OCI-LY7 (cell line): ENCODE data around the gene ST3GAL3. TPM values are rescaled to one million over a fixed set of nuclear protein-coding genes. Genes with fewer than 3 reads are reported as not detected.

Experiments used
- BruUV-seq: library from RNA; stranded (reverse); fragments of 400-500 nt; replicated peaks from 2 replicates; lab custom pipeline; 2021; lab: Mats Ljungman, UMichigan
- CTCF ChIA-PET: fragments of 300-600 bp; sonication (Branson Sonifier 250); formaldehyde crosslinking; loops from one replicate; lab custom pipeline; 2022; ENCODE audit warnings: antibody characterized with exemption; ENCODE audit not compliant: unreplicated experiment; lab: Charles Lee
- POLR2A ChIA-PET: fragments of 300-600 bp; sonication (Branson Sonifier 250); formaldehyde crosslinking; loops from one replicate; lab custom pipeline; 2022; ENCODE audit warnings: antibody characterized with exemption; lab: Charles Lee
- DNase-seq: peaks from one replicate; pipeline ENCODE4 v3.0.0-alpha.2; 2015; ENCODE audit warnings: low spot score
- H2AFZ ChIP-seq: fragments of 200-600 bp; sonication (generic), shearing (Covaris generic); 2 replicates; pipeline ENCODE4 v1.6.1; 2014; ENCODE audit warnings: mild to moderate bottlenecking, antibody characterized with exemption, low read length, moderate library complexity
- H3K27ac ChIP-seq: fragments of 200-600 bp; sonication (generic); 2 replicates; pipeline ENCODE4 v1.5.1; 2014; ENCODE audit warnings: mixed run types, low read depth, mild to moderate bottlenecking, moderate library complexity, low read length, inconsistent platforms; ENCODE audit not compliant: poor library complexity, severe bottlenecking
- H3K36me3 ChIP-seq: fragments of 200-600 bp; sonication (generic); 2 replicates; pipeline ENCODE4 v1.6.1; 2014; ENCODE audit warnings: mild to moderate bottlenecking, antibody characterized with exemption, low read length, moderate library complexity, mixed read lengths; ENCODE audit not compliant: insufficient read depth
- H3K4me1 ChIP-seq: fragments of 200-600 bp; sonication (generic); 2 replicates; pipeline ENCODE4 v1.5.1; 2014; ENCODE audit warnings: mild to moderate bottlenecking, low read length; ENCODE audit not compliant: insufficient read depth, poor library complexity, severe bottlenecking
- H3K4me2 ChIP-seq: fragments of 200-600 bp; sonication (generic); 2 replicates; pipeline ENCODE4 v1.6.1; 2014; ENCODE audit warnings: mild to moderate bottlenecking, low read length
- H3K4me3 ChIP-seq: fragments of 200-600 bp; sonication (generic); 2 replicates; pipeline ENCODE4 v1.5.1; 2014; ENCODE audit warnings: mild to moderate bottlenecking, low read depth, low read length; ENCODE audit not compliant: poor library complexity, severe bottlenecking
- H3K79me2 ChIP-seq: fragments of 200-600 bp; sonication (generic); 2 replicates; pipeline ENCODE4 v1.6.1; 2016; ENCODE audit warnings: low read depth, mild to moderate bottlenecking, low read length, moderate library complexity, mixed read lengths; ENCODE audit not compliant: insufficient read depth
- H3K9me2 ChIP-seq: fragments of 200-600 bp; sonication (generic); 2 replicates; pipeline ENCODE4 v1.6.1; 2016; ENCODE audit warnings: mild to moderate bottlenecking, low read length, mixed read lengths; ENCODE audit not compliant: insufficient read depth
- H3K9me3 ChIP-seq: fragments of 200-600 bp; sonication (generic); 2 replicates; pipeline ENCODE4 v1.6.1; 2014; ENCODE audit warnings: mild to moderate bottlenecking, mixed run types, low read length, mixed read lengths
- H4K20me1 ChIP-seq: fragments of 200-600 bp; sonication (generic); 2 replicates; pipeline ENCODE4 v1.6.1; 2014; ENCODE audit warnings: mild to moderate bottlenecking, antibody characterized with exemption, low read length, moderate library complexity, mixed read lengths; ENCODE audit not compliant: insufficient read depth
- CTCF ChIP-seq: fragments of 200-600 bp; sonication (generic); conservative IDR thresholded peaks from 2 replicates; pipeline ENCODE4 v1.5.1; 2014; ENCODE audit warnings: mild to moderate bottlenecking, antibody characterized with exemption, low read length, moderate library complexity, mixed read lengths
- EZH2phosphoT487 ChIP-seq: fragments of 200-600 bp; sonication (generic); IDR thresholded peaks from 2 replicates; pipeline ENCODE4 v1.6.1; 2018; ENCODE audit warnings: low read depth, borderline replicate concordance, mild to moderate bottlenecking, mixed run types, antibody characterized with exemption, low read length, moderate library complexity, mixed read lengths
- intact Hi-C: fragments of 100-400 bp; cut with micrococcal nuclease; formaldehyde crosslinking; loops from one replicate; pipeline ENCODE4 v1.10.0; 2022; ENCODE audit not compliant: unreplicated experiment
- total RNA-seq, 2 experiments: library from RNA; depleted of rRNA in 1 of 2; stranded (reverse); fragments of >200 nt in 1 of 2; shearing (Covaris generic) in 1 of 2; gene quantifications; 2 replicates each; pipeline ENCODE4 v1.2.3, GENCODE V29; 2014 to 2022

Gene ST3GAL3
- total RNA-seq, 2 experiments from 2014 or later: 24.0 to 45.0 TPM

GRCh38 chr1:43754892-43755291 lies 47.6 kb downstream of the ST3GAL3 start:
- Histone ChIP-seq H2AFZ (no peak overlapping the region), H3K9me2 (no peaks in the 10 kb centered on the region), H3K4me2 (no peak overlapping the region), H3K4me1 (no peaks in the 10 kb centered on the region), H4K20me1 (no peaks in the 10 kb centered on the region), H3K9me3 (no peaks in the 10 kb centered on the region), H3K27ac (no peak overlapping the region), H3K79me2 (no peaks in the 10 kb centered on the region), H3K36me3 (peaks cover 8% of the 10 kb centered on the region), H3K4me3 (no peak overlapping the region)
- no TSS peak for BruUV-seq
- ChIA-PET POLR2A (no interaction called here), CTCF (no interaction called here)
- no peak for TF ChIP-seq EZH2phosphoT487
- no peak for TF ChIP-seq CTCF
- intact Hi-C loops: no loop called here
- DNase-seq: no peak

- Histone ChIP-seq H3K27ac (no peak overlapping the region), H2AFZ (no peak overlapping the region), H3K4me3 (no peak overlapping the region), H3K4me1 (no peaks in the 10 kb centered on the region), H3K36me3 (peaks cover 4% of the 10 kb centered on the region; the same call in 1 of the 2 replicates), H3K4me2 (no peak overlapping the region), H3K79me2 (no peaks in the 10 kb centered on the region), H4K20me1 (no peaks in the 10 kb centered on the region), H3K9me2 (no peaks in the 10 kb centered on the region), H3K9me3 (no peaks in the 10 kb centered on the region)
- no peak for TF ChIP-seq CTCF
- TF ChIP-seq EZH2phosphoT487: no peak
- BruUV-seq: TSS peak; percentile 20
- ChIA-PET CTCF (no interaction called here), POLR2A (no interaction called here)
- no peak for DNase-seq
- intact Hi-C loops: no loop called here
Measured at GRCh38 chr1:43757343-43758053, 50.2 kb downstream of the ST3GAL3 start.

- Histone ChIP-seq H3K9me3 (no peaks in the 10 kb centered on the region), H3K79me2 (no peaks in the 10 kb centered on the region), H3K27ac (no peak overlapping the region), H3K36me3 (no peaks in the 10 kb centered on the region), H2AFZ (no peak overlapping the region), H3K4me3 (no peak overlapping the region), H3K4me2 (no peak overlapping the region), H3K4me1 (no peaks in the 10 kb centered on the region), H3K9me2 (no peaks in the 10 kb centered on the region), H4K20me1 (no peaks in the 10 kb centered on the region)
- no peak for TF ChIP-seq EZH2phosphoT487
- no peak for TF ChIP-seq CTCF
- no TSS peak for BruUV-seq
- no peak for DNase-seq
- ChIA-PET CTCF (no interaction called here), POLR2A (interaction anchor here (0.6 to 0.7 kb wide), 2 partner anchors 25 to 183 kb away, joined by 3 read pairs; no protein-coding TSS in a partner anchor)
- intact Hi-C loops: loop anchor here (5.0 kb wide), 2 partner anchors 234 to 276 kb away; no protein-coding TSS in a partner anchor
Measured at GRCh38 chr1:43760745-43761317, 53.5 kb downstream of the ST3GAL3 start.
